Measurements from ENCODE around the gene MYL10.
A peak's percentile ranks its signal among the peaks of the same experiment; 100 is the strongest.

The MYL10 gene

GRCh38 chr7:101629171-101629570, at the start of gene MYL10:
TSS of gene MYL10 (minus strand) at chr7:101629296. CDS start at chr7:101629118, 178 bp downstream.
- DNase-seq (ENCODE audit: low read depth) = no peak
- H3K4me3 ChIP-seq (ENCODE audit: low read length) = no peak within 1 kb of the TSS
- no peak for TF ChIP-seq CTCF (IDR thresholded peaks at IDR 0.05; ENCODE audit: insufficient read depth, low read depth, low read length, missing control alignments)

GRCh38 chr7:101678658-101679057, 49.6 kb upstream of the MYL10 start:
- no peak overlapping the region for H3K4me3 ChIP-seq (ENCODE audit: low read length)
- no peak for DNase-seq (ENCODE audit: low read depth)
- TF ChIP-seq CTCF (IDR thresholded peaks at IDR 0.05; ENCODE audit: insufficient read depth, low read depth, low read length, missing control alignments) = no peak

- peak; percentile 22 for DNase-seq (ENCODE audit: low read depth)
- TF ChIP-seq CTCF (IDR thresholded peaks at IDR 0.05; ENCODE audit: insufficient read depth, low read depth, low read length, missing control alignments) = no peak
These were observed 48.8 kb upstream of the MYL10 start for GRCh38 chr7:101677797-101678479.

GRCh38 chr7:101677391-101677790, 48.3 kb upstream of the MYL10 start:
- no peak for DNase-seq (ENCODE audit: low read depth)
- H3K4me3 ChIP-seq (ENCODE audit: low read length) = no peak overlapping the region
- TF ChIP-seq CTCF (IDR thresholded peaks at IDR 0.05; ENCODE audit: insufficient read depth, low read depth, low read length, missing control alignments) = no peak

More at GRCh38 chr7:101677797-101678479, 48.8 kb upstream of the MYL10 start:
- no peak overlapping the region for H3K4me3 ChIP-seq (ENCODE audit: low read length)

- H3K4me3 ChIP-seq (ENCODE audit: low read length) = no peak overlapping the region
- no peak for TF ChIP-seq CTCF (IDR thresholded peaks at IDR 0.05; ENCODE audit: insufficient read depth, low read depth, low read length, missing control alignments)
- DNase-seq (ENCODE audit: low read depth) = no peak
These were observed 47.9 kb upstream of the MYL10 start for GRCh38 chr7:101676956-101677355.

GRCh38 chr7:101676062-101676598, 47.0 kb upstream of the MYL10 start:
- no peak for DNase-seq (ENCODE audit: low read depth)
- no peak overlapping the region for H3K4me3 ChIP-seq (ENCODE audit: low read length)
- TF ChIP-seq CTCF (IDR thresholded peaks at IDR 0.05; ENCODE audit: insufficient read depth, low read depth, low read length, missing control alignments) = no peak

GRCh38 chr7:101674439-101674838, 45.3 kb upstream of the MYL10 start:
- TF ChIP-seq CTCF (IDR thresholded peaks at IDR 0.05; ENCODE audit: insufficient read depth, low read depth, low read length, missing control alignments) = no peak
- no peak for DNase-seq (ENCODE audit: low read depth)
- no peak overlapping the region for H3K4me3 ChIP-seq (ENCODE audit: low read length)

Data from epithelial cell of esophagus (primary cell).